HUDEP-2 (cell line): ENCODE data around the gene ZMYM3.

Experiments
- DNase-seq, 76 experiments: peaks; one replicate each; lab custom pipeline; 2025; ENCODE audit not compliant: unreplicated experiment in 76 of 76; lab: John Stamatoyannopoulos, UW

The ZMYM3 gene

GRCh38 chrX:71253253-71254091 lies 468 bp downstream of the ZMYM3 start:
- DNase-seq, result peak in 48 of 76 experiments; percentile 0 to 58 (median 18)

- DNase-seq, result peak in 1 of 76 experiments; percentile 1
These were observed 1.7 kb downstream of the ZMYM3 start for GRCh38 chrX:71252221-71252620.

GRCh38 chrX:71251466-71251973 lies 2.4 kb downstream of the ZMYM3 start:
- DNase-seq, result no peak

GRCh38 chrX:71250841-71251240 lies 3.1 kb downstream of the ZMYM3 start:
- DNase-seq, result no peak

GRCh38 chrX:71245159-71245558 lies 8.8 kb downstream of the ZMYM3 start:
- DNase-seq, result no peak

GRCh38 chrX:71244359-71245128 lies 9.4 kb downstream of the ZMYM3 start:
- no peak for DNase-seq

GRCh38 chrX:71241301-71241700 lies 12.6 kb downstream of the ZMYM3 start:
- no peak for DNase-seq

GRCh38 chrX:71239781-71240180 lies 14.2 kb downstream of the ZMYM3 start:
- DNase-seq, result no peak

- no peak for DNase-seq
These were observed 17.1 kb downstream of the ZMYM3 start for GRCh38 chrX:71236836-71237235.

GRCh38 chrX:71235482-71235881 lies 18.5 kb downstream of the ZMYM3 start:
- DNase-seq, result no peak

GRCh38 chrX:71228063-71228642 lies 25.8 kb downstream of the ZMYM3 start:
- no peak for DNase-seq

- DNase-seq, result no peak
These were observed 26.4 kb downstream of the ZMYM3 start for GRCh38 chrX:71227370-71228062.

- no peak for DNase-seq
These were observed 28.3 kb downstream of the ZMYM3 start for GRCh38 chrX:71225676-71226075.

GRCh38 chrX:71225009-71225408 lies 28.9 kb downstream of the ZMYM3 start:
- no peak for DNase-seq

GRCh38 chrX:71224098-71224708 lies 29.7 kb downstream of the ZMYM3 start:
- DNase-seq, result no peak

GRCh38 chrX:71222929-71223328 lies 31.0 kb downstream of the ZMYM3 start, which contains the start of gene GJB1:
Gene GJB1, plus strand, starts transcription at chrX:71223224. Its CDS starts 484 bp downstream, at chrX:71223708.
- DNase-seq, result no peak

GRCh38 chrX:71221145-71221544 lies 32.8 kb downstream of the ZMYM3 start:
- no peak for DNase-seq

- DNase-seq, result peak in 1 of 76 experiments; percentile 0
These were observed 36.6 kb downstream of the ZMYM3 start for GRCh38 chrX:71217298-71217697.

- no peak for DNase-seq
These were observed 37.5 kb downstream of the ZMYM3 start for GRCh38 chrX:71216485-71216884.

- no peak for DNase-seq
These were observed 38.5 kb downstream of the ZMYM3 start for GRCh38 chrX:71215338-71215912.
